Fibroblast of lung (primary cell): ENCODE data around the gene HIVEP3. TPM values are rescaled to one million over a fixed set of nuclear protein-coding genes. Genes with fewer than 3 reads are reported as not detected.
A peak's percentile ranks its signal among the peaks of the same experiment; 100 is the strongest.

Experiments
- DNase-seq, 2 donors: peaks; one replicate each; pipeline versions ENCODE4 v3.0.0 to v3.0.0-alpha.2; 2010; ENCODE audit warnings: low read depth in 2 of 2
- H2AFZ ChIP-seq: 2 replicates; pipeline ENCODE4 v1.5.1; 2012; ENCODE audit warnings: low read length, control low read depth, inconsistent platforms
- H3K27ac ChIP-seq: 2 replicates; pipeline ENCODE4 v1.5.1; 2011; ENCODE audit warnings: low read length, control low read depth; ENCODE audit not compliant: insufficient read depth
- H3K27me3 ChIP-seq: 2 replicates; pipeline ENCODE4 v1.5.1; 2011; ENCODE audit warnings: mild to moderate bottlenecking, low read length; ENCODE audit not compliant: control insufficient read depth, insufficient read depth
- H3K36me3 ChIP-seq: 2 replicates; pipeline ENCODE4 v1.5.1; 2011; ENCODE audit warnings: low read length; ENCODE audit not compliant: control insufficient read depth, insufficient read depth
- H3K4me1 ChIP-seq: 2 replicates; pipeline ENCODE4 v1.5.1; 2011; ENCODE audit warnings: low read length; ENCODE audit not compliant: control insufficient read depth, insufficient read depth; ENCODE audit errors: extremely low read depth
- H3K4me2 ChIP-seq: 2 replicates; pipeline ENCODE4 v1.5.1; 2011; ENCODE audit warnings: low read length, control low read depth; ENCODE audit not compliant: insufficient read depth; ENCODE audit errors: extremely low read depth
- H3K4me3 ChIP-seq, 4 experiments: fragments of 200-600 bp in 1 of 4; sonication (generic) in 1 of 4; replicated peaks in 1 of 4; 2 replicates each; pipeline ENCODE4 v1.5.1; 2011 to 2016; ENCODE audit warnings: low read length in 4 of 4, low read depth in 3 of 4, mild to moderate bottlenecking in 3 of 4, control low read depth in 2 of 4, inconsistent platforms in 1 of 4, mixed read lengths in 1 of 4; ENCODE audit not compliant: insufficient read depth in 1 of 4; ENCODE audit errors: control extremely low read depth in 1 of 4
- H3K79me2 ChIP-seq: 2 replicates; pipeline ENCODE4 v1.5.1; 2012; ENCODE audit warnings: mild to moderate bottlenecking, low read length, inconsistent platforms; ENCODE audit not compliant: control insufficient read depth, insufficient read depth
- H3K9ac ChIP-seq: 2 replicates; pipeline ENCODE4 v1.5.1; 2011; ENCODE audit warnings: mild to moderate bottlenecking, low read length, control low read depth; ENCODE audit not compliant: insufficient read depth
- H3K9me3 ChIP-seq: 2 replicates; pipeline ENCODE4 v1.5.1; 2012; ENCODE audit warnings: low read depth, low read length; ENCODE audit not compliant: control insufficient read depth, insufficient read depth
- H4K20me1 ChIP-seq: 2 replicates; pipeline ENCODE4 v1.5.1; 2011; ENCODE audit warnings: low read length; ENCODE audit not compliant: control insufficient read depth, insufficient read depth; ENCODE audit errors: extremely low read depth
- CTCF ChIP-seq, 2 donors: IDR thresholded peaks in 1 of 2; conservative IDR thresholded peaks in 1 of 2; 1 replicate in 1 of 2; 2 replicates in 1 of 2; pipeline ENCODE4 v1.5.1; 2011 to 2012; ENCODE audit warnings: low read length in 2 of 2, control low read depth in 1 of 2, inconsistent platforms in 1 of 2, low read depth in 1 of 2, mild to moderate bottlenecking in 1 of 2
- EZH2 ChIP-seq: IDR thresholded peaks from 2 replicates; pipeline ENCODE4 v1.5.1; 2012; ENCODE audit warnings: low read length, control low read depth, mild to moderate bottlenecking; ENCODE audit errors: missing control alignments
- polyA plus RNA-seq, 2 donors: library from polyadenylated mRNA; depleted of rRNA in 1 of 2; stranded (reverse) in 1 of 2; unstranded in 1 of 2; fragments of >200 nt; gene quantifications; 2 replicates each; pipeline ENCODE4 v1.2.1, GENCODE V29; 2011 to 2012; ENCODE audit warnings: missing spikeins in 1 of 2
- total RNA-seq: library from RNA; depleted of rRNA; stranded (reverse); fragments of >200 nt; gene quantifications from 2 replicates; pipeline ENCODE4 v1.2.1, GENCODE V29; 2014

The HIVEP3 gene
- total and polyA plus RNA-seq, 2 donors (not counting 1 experiment from before 2014, with no cell fraction given), result 0.83 to 3.2 TPM

- DNase-seq, result no peak
- no peaks in the 10 kb centered on the region for H3K9me3 ChIP-seq
- no peak overlapping the region for H2AFZ ChIP-seq
- no peak overlapping the region for H3K4me2 ChIP-seq
- H3K36me3 ChIP-seq, result no peaks in the 10 kb centered on the region
- H3K27me3 ChIP-seq, result no peaks in the 10 kb centered on the region
- H3K4me3 ChIP-seq, result no peak overlapping the region
- TF ChIP-seq CTCF (conservative IDR thresholded peaks at IDR 0.05 in 1 of 2, IDR thresholded peaks at IDR 0.05 in 1 of 2; ENCODE audit: low read depth in 1 of 2, low read length in 2 of 2) (no peak), EZH2 (no peak)
- no peaks in the 10 kb centered on the region for H4K20me1 ChIP-seq
- no peak overlapping the region for H3K9ac ChIP-seq
- H3K79me2 ChIP-seq, result no peaks in the 10 kb centered on the region
- no peaks in the 10 kb centered on the region for H3K4me1 ChIP-seq
- H3K27ac ChIP-seq, result no peak overlapping the region
These were observed 455.2 kb downstream of the HIVEP3 start for GRCh38 chr1:41463516-41463915.

DNA sequence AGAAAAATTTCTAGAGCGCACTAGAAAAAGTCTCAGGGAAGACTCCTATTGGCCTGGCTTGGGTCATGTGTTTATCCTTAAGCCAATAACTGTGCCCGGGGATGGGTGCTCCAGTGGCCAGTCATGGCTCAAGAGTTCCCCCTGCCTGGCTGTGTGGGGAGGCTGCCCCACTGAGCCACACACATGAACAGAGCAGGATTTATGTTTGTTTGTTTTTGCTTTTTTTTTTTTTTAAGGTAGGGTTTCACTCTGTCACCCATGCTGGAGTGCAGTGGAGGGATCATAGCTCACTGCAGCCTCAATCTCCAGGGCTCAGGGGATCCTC lies 456.1 kb downstream of the HIVEP3 start:
- no peak overlapping the region for H3K4me3 ChIP-seq
- DNase-seq, result no peak
- no peaks in the 10 kb centered on the region for H3K79me2 ChIP-seq
- H3K4me2 ChIP-seq, result no peak overlapping the region
- TF ChIP-seq CTCF (conservative IDR thresholded peaks at IDR 0.05 in 1 of 2, IDR thresholded peaks at IDR 0.05 in 1 of 2; ENCODE audit: low read depth in 1 of 2, low read length in 2 of 2), result no peak
- H3K27me3 ChIP-seq, result no peaks in the 10 kb centered on the region
- no peaks in the 10 kb centered on the region for H3K36me3 ChIP-seq
- H3K4me1 ChIP-seq, result no peaks in the 10 kb centered on the region
- H3K27ac ChIP-seq, result no peak overlapping the region
- no peaks in the 10 kb centered on the region for H4K20me1 ChIP-seq
- H3K9me3 ChIP-seq, result no peaks in the 10 kb centered on the region
- no peak overlapping the region for H2AFZ ChIP-seq
- no peak overlapping the region for H3K9ac ChIP-seq

- TF ChIP-seq EZH2 (no peak), CTCF (conservative IDR thresholded peaks at IDR 0.05 in 1 of 2, IDR thresholded peaks at IDR 0.05 in 1 of 2; ENCODE audit: low read depth in 1 of 2, low read length in 2 of 2) (no peak)
- H3K4me1 ChIP-seq, result no peaks in the 10 kb centered on the region
- no peaks in the 10 kb centered on the region for H4K20me1 ChIP-seq
- H3K4me3 ChIP-seq, result no peak overlapping the region
- H3K27me3 ChIP-seq, result no peaks in the 10 kb centered on the region
- H3K4me2 ChIP-seq, result no peak overlapping the region
- no peaks in the 10 kb centered on the region for H3K79me2 ChIP-seq
- no peak overlapping the region for H2AFZ ChIP-seq
- H3K36me3 ChIP-seq, result no peaks in the 10 kb centered on the region
- no peak overlapping the region for H3K9ac ChIP-seq
- no peaks in the 10 kb centered on the region for H3K9me3 ChIP-seq
- peak; percentile 64 to 78 for DNase-seq
- no peak overlapping the region for H3K27ac ChIP-seq
These were observed 456.7 kb downstream of the HIVEP3 start for GRCh38 chr1:41461790-41462679.
